HG03439 (cell line): ENCODE measurements around the gene CDH11.

Experiments
- ATAC-seq: cut with Tn5 transposase; IDR thresholded peaks from one replicate; pipeline ENCODE4 v1.9.1; 2021; ENCODE audit warnings: mild to moderate bottlenecking, moderate library complexity; ENCODE audit not compliant: unreplicated experiment

The CDH11 gene

GRCh38 chr16:64924086-64924485 lies 197.8 kb downstream of the CDH11 start:
- ATAC-seq: no peak

DNA sequence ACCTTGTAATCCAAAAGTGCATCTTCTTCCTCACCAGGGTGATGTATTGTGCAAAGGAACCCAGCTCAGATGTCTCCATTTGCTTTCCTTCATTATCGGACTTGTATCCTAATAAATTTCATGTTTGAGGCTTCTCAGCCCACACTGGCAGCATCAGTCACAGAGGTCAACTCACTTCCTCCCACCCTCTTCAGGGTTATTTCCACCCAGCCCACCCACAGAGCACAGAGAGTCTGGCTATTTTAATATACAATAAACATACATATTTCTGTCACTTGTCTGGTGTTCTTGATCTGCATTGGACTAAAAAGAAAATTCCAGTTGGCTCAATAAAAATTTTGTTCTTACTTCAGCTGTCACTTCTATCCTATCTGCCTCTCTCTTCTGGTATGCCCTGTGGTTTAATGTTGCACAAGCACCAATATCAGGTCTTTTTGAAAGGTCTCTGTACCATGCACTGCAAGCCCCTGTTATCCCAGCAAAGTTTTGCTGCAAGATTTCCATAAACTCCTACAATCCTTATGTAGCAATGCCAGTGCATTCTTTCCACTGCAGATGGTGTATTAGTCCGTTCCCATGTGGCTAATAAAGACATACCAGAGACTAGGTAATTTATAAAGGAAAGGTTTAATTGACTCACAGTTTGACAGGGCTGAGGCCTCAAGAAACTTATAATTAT lies 201.8 kb downstream of the CDH11 start:
- ATAC-seq: no peak

- no peak for ATAC-seq
Measured at GRCh38 chr16:64919141-64919540, 202.7 kb downstream of the CDH11 start.

- ATAC-seq: no peak
Measured at GRCh38 chr16:64916051-64916450, 205.8 kb downstream of the CDH11 start.

DNA sequence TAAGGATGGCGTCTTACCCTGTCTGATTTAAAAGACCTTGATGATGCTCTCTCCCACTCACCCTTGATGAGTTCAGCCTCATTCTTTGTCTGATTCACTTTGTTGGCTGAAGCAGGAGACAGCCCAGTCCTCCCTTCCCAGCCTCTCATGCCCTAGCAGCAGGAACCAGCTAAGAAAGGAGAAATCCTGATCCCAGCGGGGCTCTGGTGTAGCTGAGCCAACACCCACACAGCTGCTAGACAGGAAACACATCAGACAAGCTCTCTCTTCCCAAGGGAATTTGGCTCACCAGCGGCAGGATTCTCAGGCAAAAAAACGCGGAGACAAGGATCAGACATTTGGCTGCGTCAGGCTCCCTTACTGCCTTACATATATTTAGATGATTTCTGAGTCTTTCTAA lies 211.5 kb downstream of the CDH11 start:
- no peak for ATAC-seq

- ATAC-seq: no peak
Measured at GRCh38 chr16:64907844-64908243, 214.0 kb downstream of the CDH11 start.

- ATAC-seq: no peak
Measured at GRCh38 chr16:64903770-64904169, 218.1 kb downstream of the CDH11 start.

DNA sequence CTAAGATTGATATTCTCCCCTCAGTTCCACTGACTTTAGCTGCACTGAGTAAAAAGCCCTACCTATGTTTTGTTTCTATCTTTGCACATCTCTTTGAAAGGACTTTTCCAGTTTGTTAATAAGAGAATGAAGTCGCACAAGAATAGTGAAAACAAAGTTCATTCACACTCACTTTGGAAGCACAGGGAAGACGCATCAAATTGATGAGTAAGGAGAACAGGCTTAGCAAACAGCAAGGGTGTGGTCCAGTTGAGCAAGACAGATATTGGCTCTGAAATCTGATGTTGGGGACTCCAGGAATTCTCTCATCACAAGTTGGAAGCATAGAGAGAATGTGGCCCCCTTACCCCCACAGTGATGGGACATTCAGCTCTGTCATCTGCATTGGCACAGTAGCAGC lies 221.3 kb downstream of the CDH11 start:
- ATAC-seq: no peak

DNA sequence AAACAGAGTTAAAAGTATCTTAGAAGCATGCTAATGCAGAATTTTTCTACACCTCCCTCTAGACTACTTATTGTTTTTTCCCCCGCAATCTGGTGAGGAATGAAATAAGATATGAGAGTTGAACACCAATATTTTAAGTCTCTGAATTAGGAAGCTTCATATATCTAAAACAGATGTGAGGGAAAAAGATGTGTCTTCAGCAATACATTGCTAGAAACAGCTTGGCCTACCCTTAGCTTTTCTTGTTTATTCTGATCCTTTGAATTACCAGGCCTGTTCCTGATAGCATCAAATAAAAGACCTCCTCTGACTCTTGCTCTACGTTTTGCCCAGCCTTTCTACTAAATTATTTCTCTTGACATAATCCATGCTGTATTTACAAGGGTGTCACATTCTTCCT lies 221.8 kb downstream of the CDH11 start:
- no peak for ATAC-seq

DNA sequence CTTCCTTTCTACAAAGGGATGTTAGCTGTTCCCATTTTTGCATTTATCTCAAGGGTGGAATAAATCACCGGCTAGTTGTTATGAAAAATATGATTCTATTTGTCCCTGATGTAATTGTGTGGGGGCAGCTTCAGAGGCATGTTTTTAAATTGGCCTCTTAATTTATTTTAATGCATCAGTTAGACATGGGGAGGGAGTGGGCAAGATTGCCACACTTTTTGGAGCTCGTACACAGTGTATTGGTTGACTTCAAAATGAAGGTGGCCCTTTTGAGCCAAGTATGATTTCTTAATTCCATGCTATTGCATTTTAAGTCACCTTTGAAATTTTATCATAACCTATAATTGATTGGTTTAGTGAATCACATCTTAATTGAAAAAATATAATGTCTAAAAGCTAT lies 223.7 kb downstream of the CDH11 start:
- ATAC-seq: no peak
